ENCODE measurements around the gene SHLD2. TPM values are rescaled to one million over a fixed set of nuclear protein-coding genes. Genes with fewer than 3 reads are reported as not detected.
"Not testable (repeated sequence)": the region's sequence is repeated elsewhere in the genome, so short reads cannot be mapped to it uniquely, and the experiment has no call there.

SHLD2 gene
- total RNA-seq, 1 experiment from 2014 or later, result 15.9 TPM

DNA sequence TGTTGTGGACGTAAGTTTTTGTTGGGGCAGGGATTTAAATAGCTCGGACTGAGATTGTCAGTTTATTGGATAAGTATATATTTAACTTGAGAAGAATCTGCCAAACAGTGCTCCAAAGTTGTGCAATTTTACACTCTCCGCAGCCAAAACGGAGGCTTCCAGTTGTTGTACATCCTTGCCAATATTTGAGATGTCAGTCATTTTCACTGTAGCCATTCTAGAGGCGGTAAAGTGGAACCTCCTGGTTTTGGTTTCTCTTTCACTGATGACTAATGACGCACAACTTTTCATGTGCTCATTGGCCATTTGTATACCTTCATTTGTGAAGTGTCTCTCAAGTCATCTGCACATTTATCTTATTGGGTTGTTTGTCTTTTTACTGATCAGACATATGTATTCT, 105.9 kb downstream of the SHLD2 start:
- H3K4me1 ChIP-seq (replicated peaks; ENCODE audit: insufficient read depth); BruUV-seq (replicated peaks); DNase-seq; H3F3A ChIP-seq (ENCODE audit: insufficient read depth, low read depth); H3K79me2 ChIP-seq (ENCODE audit: low read depth); POLR2A ChIA-PET (ENCODE audit: unreplicated experiment); H2AFZ ChIP-seq; H3K4me2 ChIP-seq; H3K4me3 ChIP-seq; H3K27me3 ChIP-seq (ENCODE audit: insufficient read depth, low read depth); H3K9me3 ChIP-seq (ENCODE audit: insufficient read depth, low read depth); H3K9me2 ChIP-seq (ENCODE audit: insufficient read depth); intact Hi-C loops (cut with micrococcal nuclease; ENCODE audit: unreplicated experiment); H3K27ac ChIP-seq; H3K36me3 ChIP-seq (ENCODE audit: low read depth); H4K20me1 ChIP-seq (ENCODE audit: insufficient read depth); CTCF ChIA-PET: not testable (repeated sequence)

DNA sequence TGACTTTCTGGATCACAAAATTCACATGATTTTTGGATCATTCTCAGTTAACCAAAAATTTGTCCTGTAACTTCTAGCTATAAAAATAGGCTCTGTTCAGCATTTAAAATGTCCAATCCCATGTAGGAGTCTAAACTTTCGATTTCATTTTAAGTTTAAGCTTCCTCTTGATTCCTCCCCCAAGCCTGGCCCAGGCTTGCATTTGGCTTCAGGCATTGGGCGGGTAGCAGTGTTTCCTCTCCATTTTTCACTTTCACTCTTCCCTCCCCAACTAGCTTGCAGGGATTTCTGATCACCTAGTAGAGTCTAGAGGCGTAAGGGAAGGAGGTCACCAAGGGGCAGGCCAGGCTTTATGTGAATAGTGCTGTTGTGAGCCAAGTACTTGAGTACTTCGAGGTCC, 109.8 kb downstream of the SHLD2 start:
- H3K9me3 ChIP-seq (ENCODE audit: insufficient read depth, low read depth); H3K4me3 ChIP-seq; H3K4me1 ChIP-seq (replicated peaks; ENCODE audit: insufficient read depth); POLR2A ChIA-PET (ENCODE audit: unreplicated experiment); H3F3A ChIP-seq (ENCODE audit: insufficient read depth, low read depth); H3K36me3 ChIP-seq (ENCODE audit: low read depth); H4K20me1 ChIP-seq (ENCODE audit: insufficient read depth); intact Hi-C loops (cut with micrococcal nuclease; ENCODE audit: unreplicated experiment); H3K79me2 ChIP-seq (ENCODE audit: low read depth); H3K27ac ChIP-seq; H3K27me3 ChIP-seq (ENCODE audit: insufficient read depth, low read depth); DNase-seq; BruUV-seq (replicated peaks); H2AFZ ChIP-seq; H3K9me2 ChIP-seq (ENCODE audit: insufficient read depth): not testable (repeated sequence)
- H3K4me2 ChIP-seq, result peak overlapping the region; percentile 38; the same call in 1 of the 2 replicates
- CTCF ChIA-PET, result interaction anchor here (0.6 kb wide), 1 partner anchor 10 kb away, joined by 6 read pairs; no protein-coding TSS in a partner anchor

DNA sequence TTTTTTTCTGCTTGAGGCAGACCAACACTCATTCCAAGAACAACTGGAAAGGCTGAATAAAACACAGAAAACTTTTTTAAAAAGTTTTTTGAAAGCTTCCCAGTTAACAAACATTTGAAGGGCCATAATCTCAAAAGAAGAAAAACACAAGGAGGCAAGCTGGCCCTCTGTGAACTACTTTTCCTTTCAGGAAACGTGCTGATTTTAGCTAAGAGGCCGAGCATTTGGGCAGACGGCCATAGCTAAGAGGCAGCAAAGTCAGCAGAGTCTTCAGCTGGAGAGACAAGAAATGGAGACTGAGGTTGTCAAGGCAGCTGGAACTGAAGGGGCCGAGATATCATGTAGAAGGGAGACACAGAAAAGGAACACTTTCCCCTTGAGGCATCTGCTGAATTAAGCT, 111.9 kb downstream of the SHLD2 start:
- DNase-seq; BruUV-seq (replicated peaks); CTCF ChIA-PET; H3K9me2 ChIP-seq (ENCODE audit: insufficient read depth); H3K36me3 ChIP-seq (ENCODE audit: low read depth); intact Hi-C loops (cut with micrococcal nuclease; ENCODE audit: unreplicated experiment); H3F3A ChIP-seq (ENCODE audit: insufficient read depth, low read depth); H3K4me2 ChIP-seq; H3K79me2 ChIP-seq (ENCODE audit: low read depth); H3K27me3 ChIP-seq (ENCODE audit: insufficient read depth, low read depth); H3K4me1 ChIP-seq (replicated peaks; ENCODE audit: insufficient read depth); H3K9me3 ChIP-seq (ENCODE audit: insufficient read depth, low read depth); H2AFZ ChIP-seq; H3K4me3 ChIP-seq; POLR2A ChIA-PET (ENCODE audit: unreplicated experiment); H4K20me1 ChIP-seq (ENCODE audit: insufficient read depth); H3K27ac ChIP-seq: not testable (repeated sequence)

DNA sequence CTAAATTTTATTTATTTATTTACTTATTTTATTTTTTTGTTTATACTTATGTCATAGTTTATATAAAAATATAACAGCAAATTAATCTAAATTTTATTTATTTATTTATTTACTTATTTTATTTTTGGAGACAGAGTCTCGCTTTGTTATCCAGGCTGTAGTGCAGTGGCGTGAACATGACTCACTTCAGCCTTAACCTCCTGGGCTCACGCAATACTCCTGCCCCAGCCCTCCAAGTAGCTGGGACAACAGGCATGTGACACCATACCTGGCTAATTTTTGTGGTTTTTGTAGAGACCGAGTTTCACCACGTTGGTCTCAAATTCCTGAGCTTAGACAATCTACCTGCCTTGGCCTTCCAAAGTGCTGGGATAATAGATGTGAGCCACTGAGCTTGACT, 115.3 kb downstream of the SHLD2 start:
- intact Hi-C loops (cut with micrococcal nuclease; ENCODE audit: unreplicated experiment); H3K4me2 ChIP-seq; H3F3A ChIP-seq (ENCODE audit: insufficient read depth, low read depth); H3K4me3 ChIP-seq; H3K9me3 ChIP-seq (ENCODE audit: insufficient read depth, low read depth); H2AFZ ChIP-seq; H3K9me2 ChIP-seq (ENCODE audit: insufficient read depth); POLR2A ChIA-PET (ENCODE audit: unreplicated experiment); H3K36me3 ChIP-seq (ENCODE audit: low read depth); H4K20me1 ChIP-seq (ENCODE audit: insufficient read depth); H3K4me1 ChIP-seq (replicated peaks; ENCODE audit: insufficient read depth); H3K27ac ChIP-seq; H3K27me3 ChIP-seq (ENCODE audit: insufficient read depth, low read depth); CTCF ChIA-PET; BruUV-seq (replicated peaks); H3K79me2 ChIP-seq (ENCODE audit: low read depth): not testable (repeated sequence)
- peak; percentile 29 to 56 for DNase-seq

DNA sequence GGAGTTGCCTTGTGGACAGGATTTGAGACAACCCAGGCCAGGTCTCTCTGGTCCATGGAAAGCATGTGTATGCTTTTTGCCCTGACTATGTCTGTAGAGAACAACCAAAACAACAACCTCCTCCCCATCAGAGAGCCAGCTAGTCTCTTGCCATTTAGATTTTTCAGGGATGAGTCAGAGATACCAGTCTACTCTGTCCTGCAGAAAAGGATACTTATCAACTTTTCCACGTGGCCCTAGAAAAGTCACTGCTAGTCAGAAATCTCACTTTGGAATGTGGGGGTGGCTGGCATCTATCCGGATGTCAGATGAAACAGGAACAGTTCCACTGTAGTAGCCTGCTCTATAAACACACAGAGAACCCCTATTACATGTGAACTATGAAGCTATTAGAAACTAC, 116.8 kb downstream of the SHLD2 start:
- H3K9me2 ChIP-seq (ENCODE audit: insufficient read depth); H3F3A ChIP-seq (ENCODE audit: insufficient read depth, low read depth); H4K20me1 ChIP-seq (ENCODE audit: insufficient read depth); H3K27me3 ChIP-seq (ENCODE audit: insufficient read depth, low read depth); H3K4me3 ChIP-seq; H3K27ac ChIP-seq; BruUV-seq (replicated peaks); H2AFZ ChIP-seq; H3K4me1 ChIP-seq (replicated peaks; ENCODE audit: insufficient read depth); H3K36me3 ChIP-seq (ENCODE audit: low read depth); H3K4me2 ChIP-seq; POLR2A ChIA-PET (ENCODE audit: unreplicated experiment); intact Hi-C loops (cut with micrococcal nuclease; ENCODE audit: unreplicated experiment); CTCF ChIA-PET; H3K79me2 ChIP-seq (ENCODE audit: low read depth); H3K9me3 ChIP-seq (ENCODE audit: insufficient read depth, low read depth): not testable (repeated sequence)
- DNase-seq, result peak in 1 of 2 experiments; percentile 35

DNA sequence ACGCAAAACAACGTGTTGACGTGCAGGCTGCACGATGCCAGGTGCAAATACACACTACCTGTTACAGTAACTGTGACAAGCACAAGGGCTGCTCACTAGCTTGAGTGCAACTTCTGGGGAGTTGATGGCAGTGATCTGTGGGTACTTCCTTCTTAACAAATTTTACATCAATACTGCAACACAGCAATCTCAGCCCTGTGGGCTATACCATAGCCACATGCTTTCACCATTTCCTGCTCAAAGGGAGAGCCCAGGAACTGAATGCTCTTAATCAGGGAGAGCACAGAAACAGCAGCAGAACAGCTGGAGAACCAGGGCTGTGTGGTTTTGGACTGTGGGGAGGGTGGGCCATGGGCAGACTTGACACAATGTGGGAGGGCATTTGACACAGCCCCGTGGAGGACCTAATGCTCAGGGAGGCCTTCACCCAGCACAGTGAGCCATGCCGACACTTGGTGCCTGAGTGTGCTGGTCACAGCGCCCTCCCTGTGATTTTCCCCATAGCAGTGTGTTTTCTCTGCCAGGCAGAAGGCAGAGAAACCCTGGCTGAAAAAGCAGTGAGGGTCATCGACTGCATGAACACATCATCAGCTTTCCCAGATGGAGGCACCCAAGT, 118.3 kb downstream of the SHLD2 start:
- H3K4me1 ChIP-seq (replicated peaks; ENCODE audit: insufficient read depth); H4K20me1 ChIP-seq (ENCODE audit: insufficient read depth); H3K36me3 ChIP-seq (ENCODE audit: low read depth); intact Hi-C loops (cut with micrococcal nuclease; ENCODE audit: unreplicated experiment); H3K4me3 ChIP-seq; CTCF ChIA-PET; H3K79me2 ChIP-seq (ENCODE audit: low read depth); DNase-seq; H3K4me2 ChIP-seq; H3K27me3 ChIP-seq (ENCODE audit: insufficient read depth, low read depth); H3K27ac ChIP-seq; H3K9me3 ChIP-seq (ENCODE audit: insufficient read depth, low read depth); H3K9me2 ChIP-seq (ENCODE audit: insufficient read depth); BruUV-seq (replicated peaks); H3F3A ChIP-seq (ENCODE audit: insufficient read depth, low read depth); POLR2A ChIA-PET (ENCODE audit: unreplicated experiment); H2AFZ ChIP-seq: not testable (repeated sequence)

DNA sequence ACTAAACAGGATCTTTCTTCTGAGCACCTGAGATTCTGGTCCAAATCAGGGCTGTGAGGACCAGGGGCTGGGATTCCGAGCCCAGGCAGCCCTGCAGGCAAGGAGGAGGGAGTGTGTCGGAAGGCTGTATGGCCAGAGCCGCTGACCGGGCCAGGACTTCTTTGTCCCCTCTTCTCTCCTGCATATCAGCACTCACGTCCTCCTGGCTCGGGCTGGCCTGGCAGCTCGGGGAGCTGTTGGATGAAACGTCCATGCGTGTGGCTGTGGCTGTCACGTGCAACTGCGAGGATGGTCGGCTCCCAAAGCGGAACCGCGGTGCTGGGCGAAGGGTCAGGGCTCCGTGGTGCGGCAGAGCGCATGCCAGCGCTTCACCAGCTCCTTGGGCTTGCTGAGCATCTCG, 118.8 kb downstream of the SHLD2 start:
- H4K20me1 ChIP-seq (ENCODE audit: insufficient read depth); H3K36me3 ChIP-seq (ENCODE audit: low read depth); H3K27ac ChIP-seq; H3K9me3 ChIP-seq (ENCODE audit: insufficient read depth, low read depth); H3F3A ChIP-seq (ENCODE audit: insufficient read depth, low read depth); H3K4me3 ChIP-seq; CTCF ChIA-PET; BruUV-seq (replicated peaks); intact Hi-C loops (cut with micrococcal nuclease; ENCODE audit: unreplicated experiment); H3K79me2 ChIP-seq (ENCODE audit: low read depth); DNase-seq; POLR2A ChIA-PET (ENCODE audit: unreplicated experiment); H3K9me2 ChIP-seq (ENCODE audit: insufficient read depth); H3K4me2 ChIP-seq; H3K4me1 ChIP-seq (replicated peaks; ENCODE audit: insufficient read depth); H2AFZ ChIP-seq; H3K27me3 ChIP-seq (ENCODE audit: insufficient read depth, low read depth): not testable (repeated sequence)

DNA sequence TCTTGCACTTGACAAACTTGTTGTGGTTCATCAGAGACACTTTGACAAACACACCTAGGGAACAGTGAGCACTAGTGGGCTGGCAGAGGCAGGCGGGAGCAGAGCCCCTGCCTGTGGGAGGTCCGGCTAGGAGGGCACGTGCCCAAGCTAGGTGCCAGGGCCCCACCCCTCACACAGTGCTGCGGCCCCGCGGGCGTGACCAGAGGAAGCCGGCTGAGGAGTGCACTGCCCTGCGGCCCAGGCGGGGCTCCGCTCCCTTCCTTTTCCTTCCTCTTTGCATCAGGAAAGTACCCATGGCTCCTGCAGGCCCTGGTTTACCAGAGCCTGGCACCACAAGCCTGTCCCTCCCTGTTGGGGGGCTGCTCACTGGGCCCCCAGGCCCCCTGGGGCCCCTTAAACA, 121.1 kb downstream of the SHLD2 start:
- H3K79me2 ChIP-seq (ENCODE audit: low read depth); H2AFZ ChIP-seq; BruUV-seq (replicated peaks); CTCF ChIA-PET; H3K9me3 ChIP-seq (ENCODE audit: insufficient read depth, low read depth); H4K20me1 ChIP-seq (ENCODE audit: insufficient read depth); H3K27me3 ChIP-seq (ENCODE audit: insufficient read depth, low read depth); H3K9me2 ChIP-seq (ENCODE audit: insufficient read depth); H3K36me3 ChIP-seq (ENCODE audit: low read depth); intact Hi-C loops (cut with micrococcal nuclease; ENCODE audit: unreplicated experiment); POLR2A ChIA-PET (ENCODE audit: unreplicated experiment); H3K27ac ChIP-seq; H3F3A ChIP-seq (ENCODE audit: insufficient read depth, low read depth); H3K4me1 ChIP-seq (replicated peaks; ENCODE audit: insufficient read depth); DNase-seq; H3K4me2 ChIP-seq; H3K4me3 ChIP-seq: not testable (repeated sequence)
